Liver (tissue), 3 donors: Measurements from ENCODE around the gene NUDT14.

Experiments
- GABPA ChIP-seq, 2 donors: IDR thresholded peaks in 1 of 2; conservative IDR thresholded peaks in 1 of 2; 2 replicates each; pipeline ENCODE4 v1.6.1; 2016; ENCODE audit warnings: antibody characterized with exemption in 2 of 2, mild to moderate bottlenecking in 1 of 2, moderate library complexity in 1 of 2
- JUND ChIP-seq, 2 donors: IDR thresholded peaks; 2 replicates each; pipeline ENCODE4 v1.6.1; 2016; ENCODE audit warnings: antibody characterized with exemption in 2 of 2
- RXRA ChIP-seq, 2 donors: IDR thresholded peaks; 2 replicates each; pipeline ENCODE4 v1.6.1; 2017 to 2018; ENCODE audit warnings: antibody characterized with exemption in 2 of 2, mild to moderate bottlenecking in 1 of 2
- YY1 ChIP-seq: IDR thresholded peaks from 2 replicates; pipeline ENCODE4 v1.6.1; 2016; ENCODE audit warnings: antibody characterized with exemption, mild to moderate bottlenecking
- TF ChIP-seq, protein P1 (sequence below): fragments of 150-350 bp; IDR thresholded peaks from 2 replicates; pipeline ENCODE4 v1.5.1; 2017; ENCODE audit warnings: improper control_type of control experiment, low read depth, low read length; ENCODE audit not compliant: missing input control
- TF ChIP-seq, protein P2 (sequence below): IDR thresholded peaks from 2 replicates; pipeline ENCODE4 v1.6.1; 2016; ENCODE audit warnings: antibody characterized with exemption
- TF ChIP-seq, protein P3 (sequence below): IDR thresholded peaks from 2 replicates; pipeline ENCODE4 v1.6.1; 2016; ENCODE audit warnings: antibody characterized with exemption
- TF ChIP-seq, protein P4 (sequence below): IDR thresholded peaks from 2 replicates; pipeline ENCODE4 v1.6.1; 2016; ENCODE audit warnings: antibody characterized with exemption, mild to moderate bottlenecking
- TF ChIP-seq, protein P5 (sequence below): IDR thresholded peaks from 2 replicates; pipeline ENCODE4 v1.6.1; 2016; ENCODE audit warnings: antibody characterized with exemption
- donor health status: healthy.
- donor health status: healthy.

DNA sequence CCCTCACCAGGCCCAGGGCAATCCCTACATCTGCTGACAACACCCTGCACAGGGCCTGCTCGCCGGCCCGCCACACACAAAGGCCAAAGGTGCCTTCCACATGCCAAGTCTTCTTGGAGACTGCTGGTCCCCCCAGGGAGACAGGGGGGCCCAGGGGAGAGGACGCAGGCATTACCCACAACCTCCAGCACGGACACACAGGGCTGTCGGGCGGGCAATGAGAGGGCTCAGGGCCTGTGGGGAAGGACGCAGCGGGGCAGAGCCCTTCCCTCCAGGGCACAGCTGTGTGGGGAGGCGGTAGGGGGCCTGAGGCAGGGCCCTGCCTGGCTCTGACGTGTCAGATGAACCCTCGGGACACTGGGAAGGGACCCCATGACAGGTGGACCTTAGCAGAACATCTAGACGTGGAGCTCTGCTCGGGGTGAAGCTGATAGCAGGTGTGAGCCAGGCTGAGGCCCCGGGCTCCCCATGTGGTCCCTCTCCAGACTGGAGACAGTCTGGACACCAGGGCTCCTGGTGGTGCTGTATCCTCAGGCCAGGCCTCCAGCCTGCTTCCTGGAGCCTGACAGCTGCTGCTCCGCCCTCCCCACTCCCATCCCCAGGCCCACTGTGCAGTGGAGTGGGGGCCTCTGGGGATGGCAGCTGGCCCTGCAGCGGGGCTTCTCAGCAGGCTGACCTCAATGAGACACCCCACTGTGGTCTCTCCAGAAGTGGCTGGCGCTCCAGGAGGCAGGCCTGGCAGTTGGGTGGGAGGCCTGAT is 31.6 kb upstream of the NUDT14 start:
- TF ChIP-seq, protein P1, sequence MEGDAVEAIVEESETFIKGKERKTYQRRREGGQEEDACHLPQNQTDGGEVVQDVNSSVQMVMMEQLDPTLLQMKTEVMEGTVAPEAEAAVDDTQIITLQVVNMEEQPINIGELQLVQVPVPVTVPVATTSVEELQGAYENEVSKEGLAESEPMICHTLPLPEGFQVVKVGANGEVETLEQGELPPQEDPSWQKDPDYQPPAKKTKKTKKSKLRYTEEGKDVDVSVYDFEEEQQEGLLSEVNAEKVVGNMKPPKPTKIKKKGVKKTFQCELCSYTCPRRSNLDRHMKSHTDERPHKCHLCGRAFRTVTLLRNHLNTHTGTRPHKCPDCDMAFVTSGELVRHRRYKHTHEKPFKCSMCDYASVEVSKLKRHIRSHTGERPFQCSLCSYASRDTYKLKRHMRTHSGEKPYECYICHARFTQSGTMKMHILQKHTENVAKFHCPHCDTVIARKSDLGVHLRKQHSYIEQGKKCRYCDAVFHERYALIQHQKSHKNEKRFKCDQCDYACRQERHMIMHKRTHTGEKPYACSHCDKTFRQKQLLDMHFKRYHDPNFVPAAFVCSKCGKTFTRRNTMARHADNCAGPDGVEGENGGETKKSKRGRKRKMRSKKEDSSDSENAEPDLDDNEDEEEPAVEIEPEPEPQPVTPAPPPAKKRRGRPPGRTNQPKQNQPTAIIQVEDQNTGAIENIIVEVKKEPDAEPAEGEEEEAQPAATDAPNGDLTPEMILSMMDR = no peak
- TF ChIP-seq GABPA (IDR thresholded peaks at IDR 0.05 in 1 of 2, conservative IDR thresholded peaks at IDR 0.05 in 1 of 2) = no peak
- TF ChIP-seq YY1 = no peak
- TF ChIP-seq JUND (IDR thresholded peaks at IDR 0.05) = no peak
- TF ChIP-seq, protein P2, sequence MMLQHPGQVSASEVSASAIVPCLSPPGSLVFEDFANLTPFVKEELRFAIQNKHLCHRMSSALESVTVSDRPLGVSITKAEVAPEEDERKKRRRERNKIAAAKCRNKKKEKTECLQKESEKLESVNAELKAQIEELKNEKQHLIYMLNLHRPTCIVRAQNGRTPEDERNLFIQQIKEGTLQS = no peak
- TF ChIP-seq, protein P3, sequence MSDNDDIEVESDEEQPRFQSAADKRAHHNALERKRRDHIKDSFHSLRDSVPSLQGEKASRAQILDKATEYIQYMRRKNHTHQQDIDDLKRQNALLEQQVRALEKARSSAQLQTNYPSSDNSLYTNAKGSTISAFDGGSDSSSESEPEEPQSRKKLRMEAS = no peak
- TF ChIP-seq, protein P4, sequence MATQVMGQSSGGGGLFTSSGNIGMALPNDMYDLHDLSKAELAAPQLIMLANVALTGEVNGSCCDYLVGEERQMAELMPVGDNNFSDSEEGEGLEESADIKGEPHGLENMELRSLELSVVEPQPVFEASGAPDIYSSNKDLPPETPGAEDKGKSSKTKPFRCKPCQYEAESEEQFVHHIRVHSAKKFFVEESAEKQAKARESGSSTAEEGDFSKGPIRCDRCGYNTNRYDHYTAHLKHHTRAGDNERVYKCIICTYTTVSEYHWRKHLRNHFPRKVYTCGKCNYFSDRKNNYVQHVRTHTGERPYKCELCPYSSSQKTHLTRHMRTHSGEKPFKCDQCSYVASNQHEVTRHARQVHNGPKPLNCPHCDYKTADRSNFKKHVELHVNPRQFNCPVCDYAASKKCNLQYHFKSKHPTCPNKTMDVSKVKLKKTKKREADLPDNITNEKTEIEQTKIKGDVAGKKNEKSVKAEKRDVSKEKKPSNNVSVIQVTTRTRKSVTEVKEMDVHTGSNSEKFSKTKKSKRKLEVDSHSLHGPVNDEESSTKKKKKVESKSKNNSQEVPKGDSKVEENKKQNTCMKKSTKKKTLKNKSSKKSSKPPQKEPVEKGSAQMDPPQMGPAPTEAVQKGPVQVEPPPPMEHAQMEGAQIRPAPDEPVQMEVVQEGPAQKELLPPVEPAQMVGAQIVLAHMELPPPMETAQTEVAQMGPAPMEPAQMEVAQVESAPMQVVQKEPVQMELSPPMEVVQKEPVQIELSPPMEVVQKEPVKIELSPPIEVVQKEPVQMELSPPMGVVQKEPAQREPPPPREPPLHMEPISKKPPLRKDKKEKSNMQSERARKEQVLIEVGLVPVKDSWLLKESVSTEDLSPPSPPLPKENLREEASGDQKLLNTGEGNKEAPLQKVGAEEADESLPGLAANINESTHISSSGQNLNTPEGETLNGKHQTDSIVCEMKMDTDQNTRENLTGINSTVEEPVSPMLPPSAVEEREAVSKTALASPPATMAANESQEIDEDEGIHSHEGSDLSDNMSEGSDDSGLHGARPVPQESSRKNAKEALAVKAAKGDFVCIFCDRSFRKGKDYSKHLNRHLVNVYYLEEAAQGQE = no peak
- no peak for TF ChIP-seq RXRA (IDR thresholded peaks at IDR 0.05)
- TF ChIP-seq, protein P5, sequence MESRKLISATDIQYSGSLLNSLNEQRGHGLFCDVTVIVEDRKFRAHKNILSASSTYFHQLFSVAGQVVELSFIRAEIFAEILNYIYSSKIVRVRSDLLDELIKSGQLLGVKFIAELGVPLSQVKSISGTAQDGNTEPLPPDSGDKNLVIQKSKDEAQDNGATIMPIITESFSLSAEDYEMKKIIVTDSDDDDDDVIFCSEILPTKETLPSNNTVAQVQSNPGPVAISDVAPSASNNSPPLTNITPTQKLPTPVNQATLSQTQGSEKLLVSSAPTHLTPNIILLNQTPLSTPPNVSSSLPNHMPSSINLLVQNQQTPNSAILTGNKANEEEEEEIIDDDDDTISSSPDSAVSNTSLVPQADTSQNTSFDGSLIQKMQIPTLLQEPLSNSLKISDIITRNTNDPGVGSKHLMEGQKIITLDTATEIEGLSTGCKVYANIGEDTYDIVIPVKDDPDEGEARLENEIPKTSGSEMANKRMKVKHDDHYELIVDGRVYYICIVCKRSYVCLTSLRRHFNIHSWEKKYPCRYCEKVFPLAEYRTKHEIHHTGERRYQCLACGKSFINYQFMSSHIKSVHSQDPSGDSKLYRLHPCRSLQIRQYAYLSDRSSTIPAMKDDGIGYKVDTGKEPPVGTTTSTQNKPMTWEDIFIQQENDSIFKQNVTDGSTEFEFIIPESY = no peak
